SW 1271 (cell line): ENCODE results near the gene ANKRD23.
"Not testable (repeated sequence)": the region's sequence is repeated elsewhere in the genome, so short reads cannot be mapped to it uniquely, and the experiment has no call there.

Experiments
- DNase-seq, 2 experiments: peaks; one replicate each; lab custom pipeline; 2025; lab: John Stamatoyannopoulos, UW

ANKRD23 gene

GRCh38 chr2:96816127-96816835 is 27.5 kb downstream of the ANKRD23 start, which contains the start of gene CNNM3:
CNNM3 (plus strand) TSS chr2:96816268; CDS start chr2:96816278, 10 bp downstream.
- peak; percentile 86 to 88 for DNase-seq

GRCh38 chr2:96815326-96816126 is 28.3 kb downstream of the ANKRD23 start:
- peak in 1 of 2 experiments; percentile 76 for DNase-seq

GRCh38 chr2:96813656-96814055 is 30.2 kb downstream of the ANKRD23 start:
- no peak for DNase-seq

- DNase-seq: no peak
Measured at GRCh38 chr2:96811917-96812316, 31.9 kb downstream of the ANKRD23 start.

GRCh38 chr2:96810783-96811192 is 33.0 kb downstream of the ANKRD23 start:
- no peak for DNase-seq

- DNase-seq: no peak
Measured at GRCh38 chr2:96809951-96810782, 33.7 kb downstream of the ANKRD23 start.

- no peak for DNase-seq
Measured at GRCh38 chr2:96809216-96809882, 34.5 kb downstream of the ANKRD23 start.

- DNase-seq: no peak
Measured at GRCh38 chr2:96808176-96808837, 35.5 kb downstream of the ANKRD23 start.

- no peak for DNase-seq
Measured at GRCh38 chr2:96807127-96807471, 36.7 kb downstream of the ANKRD23 start.

GRCh38 chr2:96806468-96807126 is 37.2 kb downstream of the ANKRD23 start:
- no peak for DNase-seq

- not testable (repeated sequence) for DNase-seq
Measured at GRCh38 chr2:96805946-96806345, 37.9 kb downstream of the ANKRD23 start.

- DNase-seq: no peak
Measured at GRCh38 chr2:96804986-96805385, 38.8 kb downstream of the ANKRD23 start.

- DNase-seq: no peak
Measured at GRCh38 chr2:96802721-96803120, 41.1 kb downstream of the ANKRD23 start.

- DNase-seq: no peak
Measured at GRCh38 chr2:96801786-96802595, 41.8 kb downstream of the ANKRD23 start.

- peak in 1 of 2 experiments; percentile 35 for DNase-seq
Measured at GRCh38 chr2:96801005-96801785, 42.6 kb downstream of the ANKRD23 start.

GRCh38 chr2:96800061-96801004 is 43.5 kb downstream of the ANKRD23 start:
- DNase-seq: no peak

- no peak for DNase-seq
Measured at GRCh38 chr2:96799623-96799935, 44.2 kb downstream of the ANKRD23 start.
